ENCODE measurements around the gene PRH2. TPM values are rescaled to one million over a fixed set of nuclear protein-coding genes. Genes with fewer than 3 reads are reported as not detected.

Gene PRH2
- total RNA-seq, 1 donor from 2014 or later, result not detected

Other genes with a start within 250 kb of the PRH2 start
- gene YBX3, start 205.9 kb upstream of the PRH2 start, total RNA-seq (ENCODE audit: unreplicated experiment), result 494 TPM
- gene TAS2R7, start 126.6 kb upstream of the PRH2 start, total RNA-seq (ENCODE audit: unreplicated experiment), result not detected
- gene TAS2R8, start 122.0 kb upstream of the PRH2 start, total RNA-seq (ENCODE audit: unreplicated experiment), result 0.44 TPM
- gene TAS2R9, start 119.1 kb upstream of the PRH2 start, total RNA-seq (ENCODE audit: unreplicated experiment), result not detected
- gene TAS2R10, start 102.9 kb upstream of the PRH2 start, total RNA-seq (ENCODE audit: unreplicated experiment), result 0.87 TPM
- gene PRR4, start 79.8 kb upstream of the PRH2 start, total RNA-seq (ENCODE audit: unreplicated experiment), result 3.7 TPM
- gene PRH1, start 45.0 kb upstream of the PRH2 start, total RNA-seq (ENCODE audit: unreplicated experiment), result 15.6 TPM
- gene TAS2R13, start 19.7 kb upstream of the PRH2 start, total RNA-seq (ENCODE audit: unreplicated experiment), result 0.90 TPM
- 2.0 TPM for gene TAS2R14, start 10.0 kb downstream of the PRH2 start, total RNA-seq (ENCODE audit: unreplicated experiment)
- gene TAS2R50, start 57.7 kb downstream of the PRH2 start, total RNA-seq (ENCODE audit: unreplicated experiment), result 1.2 TPM
- 1.7 TPM for gene TAS2R20, start 69.1 kb downstream of the PRH2 start, total RNA-seq (ENCODE audit: unreplicated experiment)
- 3.4 TPM for gene TAS2R19, start 93.4 kb downstream of the PRH2 start, total RNA-seq (ENCODE audit: unreplicated experiment)
- 3.1 TPM for gene TAS2R31, start 102.2 kb downstream of the PRH2 start, total RNA-seq (ENCODE audit: unreplicated experiment)
- gene TAS2R46, start 133.1 kb downstream of the PRH2 start, total RNA-seq (ENCODE audit: unreplicated experiment), result 0.82 TPM
- 0.62 TPM for gene TAS2R43, start 163.1 kb downstream of the PRH2 start, total RNA-seq (ENCODE audit: unreplicated experiment)
- 1.7 TPM for gene TAS2R30, start 205.4 kb downstream of the PRH2 start, total RNA-seq (ENCODE audit: unreplicated experiment)
- 15.9 TPM for gene SMIM10L1, start 242.0 kb downstream of the PRH2 start, total RNA-seq (ENCODE audit: unreplicated experiment)